Activated CD4-positive, alpha-beta memory T cell treated with anti-CD3 and anti-CD28 coated beads for 36 hours (primary cell): ENCODE measurements around the gene ELAVL4. TPM values are rescaled to one million over a fixed set of nuclear protein-coding genes. Genes with fewer than 3 reads are reported as not detected.

ENCODE experiments used
- CTCF ChIA-PET: fragments of 350-600 bp; sonication (Branson Sonifier 250); formaldehyde crosslinking; loops from one replicate; lab custom pipeline; 2021; ENCODE audit warnings: antibody characterized with exemption, inconsistent platforms; lab: Charles Lee
- POLR2A ChIA-PET: fragments of 350-600 bp; sonication (Branson Sonifier 250); formaldehyde crosslinking; loops from one replicate; lab custom pipeline; 2021; ENCODE audit warnings: antibody characterized with exemption; lab: Charles Lee
- DNase-seq: peaks from one replicate; pipeline ENCODE4 v3.0.0-alpha.2; 2020
- H3K27ac Mint-ChIP-seq: one replicate; pipeline ENCODE4 v1.8.0; 2021; ENCODE audit warnings: mixed read lengths
- H3K27me3 Mint-ChIP-seq: one replicate; pipeline ENCODE4 v1.8.0; 2021; ENCODE audit warnings: mixed read lengths
- H3K36me3 Mint-ChIP-seq: one replicate; pipeline ENCODE4 v1.8.0; 2021; ENCODE audit warnings: mixed read lengths
- H3K4me1 Mint-ChIP-seq: one replicate; pipeline ENCODE4 v1.8.0; 2021; ENCODE audit warnings: low read depth, mixed read lengths
- H3K4me3 Mint-ChIP-seq: one replicate; pipeline ENCODE4 v1.8.0; 2021; ENCODE audit warnings: mild to moderate bottlenecking, mixed read lengths
- H3K9me3 Mint-ChIP-seq: one replicate; pipeline ENCODE4 v1.8.0; 2021; ENCODE audit warnings: mixed read lengths
- intact Hi-C: fragments of 100-400 bp; cut with micrococcal nuclease; formaldehyde crosslinking; loops from one replicate; pipeline ENCODE4 v1.15.1; 2023
- total RNA-seq, 2 experiments: library from RNA; stranded (reverse); gene quantifications; one replicate each; pipeline ENCODE4 v1.2.3, GENCODE V29; 2021

ELAVL4 gene
- total RNA-seq, 2 experiments from 2014 or later = not detected

DNA sequence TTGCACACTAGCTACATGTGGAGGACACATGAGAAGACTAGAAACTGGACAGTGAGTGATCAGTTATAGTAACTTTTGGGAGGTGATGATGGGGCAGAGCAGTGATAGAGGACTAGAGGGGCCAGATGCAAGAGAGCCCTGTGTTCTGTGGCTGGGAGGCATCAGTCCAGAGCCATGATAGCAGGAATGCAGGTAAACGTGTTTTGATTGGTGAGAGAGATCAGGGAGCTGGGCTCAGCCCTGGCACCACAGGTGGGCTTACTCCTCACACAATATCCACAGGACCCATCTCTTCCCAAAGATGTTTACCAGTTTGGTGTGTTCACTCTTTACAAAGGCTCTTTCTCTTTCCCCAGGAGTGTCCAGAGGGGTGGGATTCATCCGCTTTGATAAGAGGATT, 86.5 kb downstream of the ELAVL4 start:
- Mint-ChIP-seq H3K27me3 (peaks cover 2% of the 10 kb centered on the region), H3K4me1 (no peaks in the 10 kb centered on the region), H3K27ac (no peak overlapping the region), H3K9me3 (no peaks in the 10 kb centered on the region), H3K36me3 (no peaks in the 10 kb centered on the region), H3K4me3 (no peak overlapping the region)
- intact Hi-C loops = no loop called here
- ChIA-PET POLR2A (no interaction called here), CTCF (no interaction called here)
- DNase-seq = no peak

DNA sequence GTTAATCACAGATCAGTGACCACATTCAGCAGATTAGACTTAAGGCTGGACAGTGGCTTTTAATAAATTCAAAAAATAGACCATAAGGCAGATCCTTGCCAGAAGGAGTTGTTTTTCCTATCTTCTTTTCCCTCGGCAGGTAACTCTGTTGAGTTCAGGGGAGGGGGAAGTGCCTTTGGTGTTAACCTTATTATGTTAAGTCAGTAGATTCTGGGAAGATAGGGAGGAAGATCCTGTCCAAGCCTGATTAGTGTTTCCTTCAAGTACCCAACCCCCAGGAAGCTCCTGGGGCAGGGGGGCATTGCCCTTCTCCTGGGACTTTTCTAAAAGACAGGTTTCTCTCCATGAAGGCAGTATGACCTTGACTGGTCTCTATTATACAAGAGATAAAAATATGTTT, 87.4 kb downstream of the ELAVL4 start:
- H3K4me1 Mint-ChIP-seq = no peaks in the 10 kb centered on the region
- no peak for DNase-seq
- ChIA-PET POLR2A (no interaction called here), CTCF (no interaction called here)
- no peak overlapping the region for H3K27ac Mint-ChIP-seq
- peaks cover 2% of the 10 kb centered on the region for H3K27me3 Mint-ChIP-seq
- intact Hi-C loops = no loop called here
- no peaks in the 10 kb centered on the region for H3K9me3 Mint-ChIP-seq
- no peak overlapping the region for H3K4me3 Mint-ChIP-seq
- H3K36me3 Mint-ChIP-seq = no peaks in the 10 kb centered on the region

DNA sequence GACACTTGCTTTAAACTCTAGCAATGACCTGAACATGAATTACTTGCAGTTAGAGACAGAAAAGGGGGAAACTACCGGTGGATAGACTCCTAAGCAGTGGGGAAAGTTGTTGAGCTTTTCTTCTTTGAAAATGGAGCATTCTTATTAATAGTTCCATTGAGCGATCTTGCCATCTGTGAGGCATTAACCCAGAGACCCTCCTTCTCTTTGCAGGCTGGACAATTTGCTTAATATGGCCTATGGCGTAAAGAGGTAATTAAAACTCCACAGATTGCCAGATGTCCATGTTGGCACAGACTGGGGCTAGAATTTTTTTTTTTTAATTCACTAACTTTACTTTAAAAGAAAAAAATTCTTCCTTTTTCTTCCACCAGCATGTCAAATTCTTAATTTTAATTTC, 88.5 kb downstream of the ELAVL4 start:
- H3K4me3 Mint-ChIP-seq = no peak overlapping the region
- no peaks in the 10 kb centered on the region for H3K9me3 Mint-ChIP-seq
- ChIA-PET CTCF (no interaction called here), POLR2A (no interaction called here)
- intact Hi-C loops = no loop called here
- peaks cover 2% of the 10 kb centered on the region for H3K27me3 Mint-ChIP-seq
- no peaks in the 10 kb centered on the region for H3K4me1 Mint-ChIP-seq
- no peaks in the 10 kb centered on the region for H3K36me3 Mint-ChIP-seq
- DNase-seq = no peak
- H3K27ac Mint-ChIP-seq = no peak overlapping the region

DNA sequence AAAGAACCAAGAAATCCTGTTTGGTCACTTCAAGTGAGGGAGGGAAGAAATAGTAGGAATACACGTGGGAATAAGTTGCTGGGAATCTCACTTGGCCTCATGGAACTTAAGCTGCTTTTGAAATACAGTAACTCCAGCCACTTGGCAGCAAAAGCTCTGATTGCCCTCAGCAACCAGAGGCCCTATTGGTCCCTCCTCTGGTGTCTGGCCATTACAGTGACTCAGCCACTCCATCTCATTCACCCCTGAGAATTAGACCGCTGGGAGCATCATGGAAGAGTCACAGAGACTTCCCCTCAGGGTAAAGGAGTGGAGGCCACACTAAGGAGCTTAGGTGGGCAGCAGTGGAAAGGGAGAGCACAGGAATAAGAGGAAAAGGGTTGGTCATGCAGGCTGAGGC, 99.6 kb downstream of the ELAVL4 start:
- ChIA-PET CTCF (no interaction called here), POLR2A (no interaction called here)
- no peak overlapping the region for H3K4me3 Mint-ChIP-seq

DNA sequence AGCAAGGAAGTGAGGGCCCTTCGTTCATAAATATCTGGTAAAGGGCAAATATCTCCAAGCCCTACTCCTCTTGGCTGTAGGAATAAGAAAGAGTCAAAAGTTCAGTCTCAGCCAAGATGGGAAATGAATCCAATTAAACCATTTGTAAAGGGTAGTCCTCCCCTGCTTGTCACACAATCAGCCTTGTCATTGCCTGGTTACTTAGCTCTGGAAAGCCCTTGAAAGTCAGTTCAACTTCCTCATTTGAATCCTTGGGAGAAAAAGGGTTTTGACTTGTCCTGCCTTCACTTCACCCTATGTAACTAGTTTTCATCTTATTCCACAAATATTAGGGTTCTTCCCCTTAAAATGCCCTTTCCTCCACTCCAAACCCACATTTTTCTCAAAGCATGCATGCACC, 100.0 kb downstream of the ELAVL4 start:
- POLR2A ChIA-PET = no interaction called here
- intact Hi-C loops = no loop called here

More for the DNA sequence above, 99.6 kb downstream of the ELAVL4 start:
- no peak for DNase-seq
- Mint-ChIP-seq H3K4me1 (no peaks in the 10 kb centered on the region), H3K27me3 (peaks cover 7% of the 10 kb centered on the region), H3K36me3 (no peaks in the 10 kb centered on the region), H3K9me3 (no peaks in the 10 kb centered on the region), H3K27ac (no peak overlapping the region)
- intact Hi-C loops = no loop called here

DNA sequence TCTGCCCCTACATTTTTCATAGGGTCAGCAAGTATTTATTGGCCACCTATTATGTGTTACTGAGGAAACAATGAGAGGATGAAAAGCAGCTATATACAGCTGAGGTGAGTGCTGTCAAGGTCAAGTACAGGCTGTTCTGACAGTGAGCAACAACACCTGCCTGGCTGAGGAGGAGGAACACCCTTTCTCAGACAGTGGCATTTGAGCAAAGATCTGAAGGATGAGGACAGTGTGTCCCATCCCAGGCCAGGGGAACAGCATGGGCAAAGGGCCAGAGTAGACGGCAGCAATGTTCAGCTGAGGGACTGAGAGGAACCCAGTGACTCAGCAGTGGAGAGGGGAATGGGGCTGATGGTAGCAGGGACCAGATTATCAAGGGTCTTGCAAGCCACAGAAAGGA, 101.0 kb downstream of the ELAVL4 start:
- Mint-ChIP-seq H3K36me3 (no peaks in the 10 kb centered on the region), H3K9me3 (no peaks in the 10 kb centered on the region), H3K4me3 (no peak overlapping the region), H3K27ac (no peak overlapping the region), H3K4me1 (no peaks in the 10 kb centered on the region), H3K27me3 (peaks cover 6% of the 10 kb centered on the region)
- intact Hi-C loops = no loop called here
- ChIA-PET CTCF (no interaction called here), POLR2A (no interaction called here)
- DNase-seq = no peak

More for the DNA sequence above, 100.0 kb downstream of the ELAVL4 start:
- H3K4me3 Mint-ChIP-seq = no peak overlapping the region
- CTCF ChIA-PET = interaction anchor here (0.7 kb wide), 1 partner anchor 63 kb away, joined by 3 read pairs; no protein-coding TSS in a partner anchor
- H3K4me1 Mint-ChIP-seq = no peaks in the 10 kb centered on the region
- no peak for DNase-seq
- H3K27ac Mint-ChIP-seq = no peak overlapping the region
- H3K9me3 Mint-ChIP-seq = no peaks in the 10 kb centered on the region
- H3K36me3 Mint-ChIP-seq = no peaks in the 10 kb centered on the region
- peaks cover 7% of the 10 kb centered on the region for H3K27me3 Mint-ChIP-seq

DNA sequence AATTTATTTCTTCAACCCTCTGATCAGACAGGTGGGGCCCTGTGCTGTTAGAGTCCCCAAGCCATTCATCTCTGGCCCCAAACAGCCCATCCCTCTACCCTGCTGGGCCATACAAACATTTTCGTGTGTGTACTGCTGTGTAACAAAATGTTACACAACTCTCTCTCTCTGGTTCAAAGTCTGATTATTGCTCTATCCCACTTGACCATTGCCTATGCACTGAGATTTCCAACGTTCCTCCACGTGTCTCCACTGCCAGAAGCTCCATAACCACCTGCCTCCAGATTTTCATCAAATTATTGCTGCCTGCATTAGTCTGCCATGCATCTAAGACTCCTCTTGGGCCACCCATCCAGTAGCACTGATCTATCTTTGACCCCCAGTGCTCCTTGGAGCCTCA, 104.8 kb downstream of the ELAVL4 start:
- Mint-ChIP-seq H3K4me1 (no peaks in the 10 kb centered on the region), H3K27ac (no peak overlapping the region), H3K36me3 (no peaks in the 10 kb centered on the region), H3K4me3 (no peak overlapping the region), H3K27me3 (peaks cover 3% of the 10 kb centered on the region), H3K9me3 (no peaks in the 10 kb centered on the region)
- CTCF ChIA-PET = no interaction called here
- intact Hi-C loops = no loop called here
- POLR2A ChIA-PET = no interaction called here
- no peak for DNase-seq

DNA sequence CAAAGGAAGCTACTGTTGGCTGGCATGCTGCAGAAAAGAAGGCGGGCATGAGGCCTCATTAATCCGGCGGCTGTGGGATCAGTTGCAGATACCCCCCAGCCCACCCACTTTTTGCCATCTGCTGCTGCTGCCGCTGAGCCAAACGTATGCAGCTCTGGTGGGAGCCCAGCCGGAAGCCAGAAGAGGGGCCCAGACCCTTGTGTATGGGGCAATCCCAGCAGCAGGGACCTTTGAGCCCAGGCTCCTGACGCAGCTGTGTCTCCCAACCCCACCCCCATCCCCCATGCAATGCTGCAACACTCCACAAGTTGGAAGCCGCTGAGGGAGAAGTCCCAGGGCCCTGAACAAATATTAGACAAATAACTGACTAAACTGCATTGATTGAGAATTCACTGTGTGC, 106.0 kb downstream of the ELAVL4 start:
- POLR2A ChIA-PET = no interaction called here
- no peak for DNase-seq
- Mint-ChIP-seq H3K4me3 (no peak overlapping the region), H3K9me3 (no peaks in the 10 kb centered on the region), H3K4me1 (no peaks in the 10 kb centered on the region), H3K27ac (no peak overlapping the region), H3K27me3 (peaks cover 1% of the 10 kb centered on the region), H3K36me3 (no peaks in the 10 kb centered on the region)
- CTCF ChIA-PET = interaction anchor here (1.1 kb wide), 1 partner anchor 119 kb away, joined by 3 read pairs; no protein-coding TSS in a partner anchor
- intact Hi-C loops = no loop called here

DNA sequence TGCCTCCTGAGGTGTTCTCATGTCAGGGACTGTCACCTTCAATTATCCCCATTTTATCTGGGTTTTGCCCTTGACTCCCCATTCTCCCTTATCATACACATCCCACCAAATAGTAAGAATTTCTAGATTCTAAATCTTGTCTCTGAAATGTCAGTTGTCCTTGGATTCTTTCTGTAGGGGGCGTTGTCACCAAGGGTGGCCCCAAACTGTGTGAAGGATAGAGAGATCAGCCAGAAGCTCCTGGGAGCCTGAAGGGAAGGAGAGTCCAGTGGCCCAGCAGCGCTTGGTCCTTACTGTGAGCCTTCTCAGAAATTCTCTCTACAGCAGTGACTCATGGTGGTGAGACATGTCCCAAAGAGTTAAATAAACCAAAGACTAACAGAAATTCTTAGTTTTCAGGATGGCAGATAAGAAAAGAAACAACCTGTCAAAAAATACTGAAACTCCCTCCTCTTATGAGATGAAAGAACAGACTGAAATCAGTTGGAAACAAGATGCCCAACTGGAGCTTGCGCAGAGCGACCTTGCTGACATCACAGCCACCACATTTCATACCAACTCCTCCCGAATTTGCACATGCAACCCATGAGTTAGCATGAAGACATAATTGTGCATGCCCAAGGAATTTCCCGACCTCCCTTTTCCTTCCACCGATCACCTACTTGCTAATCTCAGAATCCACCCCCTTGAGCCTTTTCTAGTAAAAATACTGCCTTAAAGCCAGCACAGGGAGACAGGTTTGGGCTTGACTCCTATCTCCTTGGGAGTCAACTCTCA, 109.8 kb downstream of the ELAVL4 start:
- no peak overlapping the region for H3K4me3 Mint-ChIP-seq
- ChIA-PET POLR2A (no interaction called here), CTCF (no interaction called here)
- no peaks in the 10 kb centered on the region for H3K36me3 Mint-ChIP-seq
- intact Hi-C loops = no loop called here
- no peaks in the 10 kb centered on the region for H3K4me1 Mint-ChIP-seq
- no peak for DNase-seq
- no peak overlapping the region for H3K27ac Mint-ChIP-seq
- H3K27me3 Mint-ChIP-seq = no peaks in the 10 kb centered on the region
- no peaks in the 10 kb centered on the region for H3K9me3 Mint-ChIP-seq

DNA sequence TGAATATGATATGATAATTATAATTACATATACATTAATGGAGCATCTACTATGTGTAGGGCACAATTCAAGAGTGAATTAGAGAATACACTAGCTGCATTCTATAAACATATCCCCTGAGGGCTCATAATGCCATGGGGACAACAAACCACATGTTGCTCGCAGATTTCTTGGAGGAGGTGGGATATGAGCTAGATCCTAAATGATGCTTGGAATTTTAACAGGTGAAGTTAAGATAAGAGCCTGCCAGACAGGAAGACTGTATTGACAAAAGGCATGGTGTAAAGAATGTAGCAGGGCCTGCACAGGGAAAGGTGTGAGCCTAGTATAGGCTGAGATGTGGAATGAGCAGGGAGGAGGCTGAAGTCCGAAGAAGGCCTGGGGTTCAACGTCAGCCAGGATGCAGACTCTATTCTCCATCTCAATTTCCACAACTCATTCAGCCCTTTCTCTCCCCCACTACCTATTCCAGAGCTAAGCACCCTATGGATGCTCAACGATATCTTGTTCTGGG, 120.2 kb downstream of the ELAVL4 start:
- Mint-ChIP-seq H3K4me1 (no peaks in the 10 kb centered on the region), H3K27ac (no peak overlapping the region), H3K9me3 (peaks cover 17% of the 10 kb centered on the region), H3K36me3 (no peaks in the 10 kb centered on the region), H3K4me3 (no peak overlapping the region), H3K27me3 (peaks cover 2% of the 10 kb centered on the region)
- intact Hi-C loops = no loop called here
- ChIA-PET POLR2A (no interaction called here), CTCF (no interaction called here)
- no peak for DNase-seq

DNA sequence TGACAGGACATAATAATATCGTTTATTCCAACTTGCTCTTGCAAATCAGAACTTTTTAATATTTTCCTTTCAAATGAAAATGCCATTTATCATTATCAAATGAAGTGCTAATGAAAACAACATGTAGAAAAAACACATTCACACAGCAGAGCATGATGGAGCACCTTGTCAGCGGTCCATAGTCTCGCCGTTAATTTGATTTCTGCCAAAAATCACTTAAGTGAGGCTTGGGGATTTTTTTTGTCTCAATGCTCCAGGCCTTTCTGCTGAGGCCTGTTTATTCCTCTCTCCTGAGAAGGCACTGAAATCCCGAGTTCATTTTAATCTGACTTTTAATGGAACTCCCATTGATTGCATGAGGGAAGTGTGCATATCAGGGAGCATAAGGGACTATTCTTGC, 122.5 kb downstream of the ELAVL4 start:
- ChIA-PET CTCF (no interaction called here), POLR2A (no interaction called here)
- no peaks in the 10 kb centered on the region for H3K36me3 Mint-ChIP-seq
- H3K4me3 Mint-ChIP-seq = no peak overlapping the region
- no peak for DNase-seq
- intact Hi-C loops = no loop called here
- no peaks in the 10 kb centered on the region for H3K4me1 Mint-ChIP-seq
- peaks cover 2% of the 10 kb centered on the region for H3K27me3 Mint-ChIP-seq
- peaks cover 13% of the 10 kb centered on the region for H3K9me3 Mint-ChIP-seq
- H3K27ac Mint-ChIP-seq = no peak overlapping the region

DNA sequence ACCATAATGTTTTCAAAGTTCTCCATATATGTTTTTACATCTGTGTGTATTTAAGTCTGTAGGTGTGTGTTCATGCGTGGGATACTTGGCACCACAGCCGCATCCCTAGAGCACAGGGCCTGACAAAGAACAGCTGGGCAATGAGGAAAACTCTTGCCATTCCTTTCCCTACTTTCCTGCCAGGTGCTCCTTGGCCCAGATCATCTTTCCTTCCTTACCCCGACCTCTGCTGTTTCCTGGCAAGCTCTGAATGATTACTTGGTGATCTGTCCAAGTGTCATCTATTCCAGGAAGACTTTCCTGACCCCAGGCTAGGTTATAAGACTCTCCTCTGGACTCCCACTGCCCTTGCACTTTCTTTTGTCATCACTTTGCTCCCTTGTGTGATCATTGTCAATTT, 123.6 kb downstream of the ELAVL4 start:
- ChIA-PET CTCF (no interaction called here), POLR2A (no interaction called here)

DNA sequence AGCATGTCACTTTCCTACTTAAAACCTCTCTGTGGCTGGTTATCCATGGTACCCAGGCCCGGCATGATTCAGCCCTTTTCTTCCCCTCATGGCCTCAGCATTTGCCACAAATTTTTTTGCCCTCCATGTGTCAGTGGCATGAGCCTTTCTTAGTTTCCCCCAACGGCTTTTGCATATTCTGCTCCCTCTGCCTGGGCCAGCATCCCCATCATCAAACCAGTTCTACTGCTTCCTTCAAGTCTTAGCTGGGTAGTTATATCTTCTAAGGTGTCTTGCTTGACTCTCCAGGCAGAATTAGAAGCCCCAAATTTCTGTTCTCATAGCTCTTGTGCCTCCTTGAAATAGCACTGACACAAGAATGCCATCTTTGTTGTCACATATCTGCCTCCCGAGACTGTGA, 127.9 kb downstream of the ELAVL4 start:
- Mint-ChIP-seq H3K4me3 (no peak overlapping the region), H3K36me3 (no peaks in the 10 kb centered on the region), H3K27me3 (no peaks in the 10 kb centered on the region), H3K4me1 (no peaks in the 10 kb centered on the region), H3K27ac (no peak overlapping the region), H3K9me3 (peaks cover 12% of the 10 kb centered on the region)
- no peak for DNase-seq
- ChIA-PET POLR2A (no interaction called here), CTCF (no interaction called here)
- intact Hi-C loops = no loop called here

More for the DNA sequence above, 123.6 kb downstream of the ELAVL4 start:
- Mint-ChIP-seq H3K4me1 (no peaks in the 10 kb centered on the region), H3K27me3 (peaks cover 2% of the 10 kb centered on the region), H3K9me3 (peaks cover 10% of the 10 kb centered on the region), H3K36me3 (no peaks in the 10 kb centered on the region), H3K27ac (no peak overlapping the region), H3K4me3 (no peak overlapping the region)
- DNase-seq = no peak
- intact Hi-C loops = no loop called here
